GM12878 (cell line): ENCODE measurements around the gene BNIP1. TPM values are rescaled to one million over a fixed set of nuclear protein-coding genes. Genes with fewer than 3 reads are reported as not detected.

Experiments used
- ATAC-seq: fragments of 200-7000 bp; cut with Tn5 transposase; 3 replicates; pipeline ENCODE4 v1.9.1; 2020; ENCODE audit warnings: mild to moderate bottlenecking, moderate library complexity
- BruUV-seq: library from RNA; stranded (reverse); fragments of 400-500 nt; replicated peaks from 2 replicates; lab custom pipeline; 2021; lab: Mats Ljungman, UMichigan
- CTCF ChIA-PET: fragments of 300-600 bp; sonication (Branson Sonifier 250); formaldehyde crosslinking; extraction: SDS; loops from one replicate; lab custom pipeline; 2021; ENCODE audit warnings: inconsistent platforms; lab: Yijun Ruan, JAX
- POLR2A ChIA-PET: fragments of 350-600 bp; formaldehyde crosslinking; extraction: SDS; loops from one replicate; lab custom pipeline; 2021; ENCODE audit warnings: inconsistent platforms; lab: Charles Lee
- RAD21 ChIA-PET: fragments of 300-600 bp; sonication (Branson Sonifier 250); formaldehyde crosslinking; loops from one replicate; lab custom pipeline; 2023; ENCODE audit warnings: antibody characterized with exemption; ENCODE audit not compliant: unreplicated experiment; lab: Charles Lee
- SMC1A ChIA-PET: fragments of 300-600 bp; sonication (Branson Sonifier 250); formaldehyde crosslinking; loops from one replicate; lab custom pipeline; 2023; ENCODE audit not compliant: unreplicated experiment, uncharacterized antibody; lab: Charles Lee
- DNase-seq: peaks from one replicate; pipeline ENCODE4 v3.0.0-alpha.2; 2011; ENCODE audit warnings: low read depth, low spot score
- FAIRE-seq: peaks from 3 replicates; lab custom pipeline; 2011; peaks lifted over from hg19 to GRCh38; lab: Jason Lieb, UNC
- H2AFZ ChIP-seq: 2 replicates; pipeline ENCODE4 v1.6.0; 2011; ENCODE audit warnings: low read depth, low read length, control low read depth; ENCODE audit not compliant: control insufficient read depth
- H3K27ac ChIP-seq: 2 replicates; pipeline ENCODE4 v1.5.1; 2011; ENCODE audit warnings: control low read depth; ENCODE audit not compliant: control insufficient read depth, insufficient read depth
- H3K27me3 ChIP-seq, 2 experiments: replicated peaks in 1 of 2; 2 replicates each; pipeline versions ENCODE4 v1.6.0 to v1.6.1; 2011; ENCODE audit warnings: low read length in 1 of 2; ENCODE audit not compliant: control insufficient read depth in 2 of 2, insufficient read depth in 2 of 2
- H3K36me3 ChIP-seq, 2 experiments: 2 replicates each; pipeline ENCODE4 v1.5.1; 2011; ENCODE audit warnings: low read length in 1 of 2; ENCODE audit not compliant: control insufficient read depth in 2 of 2, insufficient read depth in 2 of 2
- H3K4me1 ChIP-seq: 2 replicates; pipeline ENCODE4 v1.6.1; 2011; ENCODE audit warnings: mild to moderate bottlenecking, low read length, moderate library complexity, mixed read lengths; ENCODE audit not compliant: control insufficient read depth, insufficient read depth
- H3K4me2 ChIP-seq: 2 replicates; pipeline ENCODE4 v1.6.0; 2011; ENCODE audit warnings: control low read depth; ENCODE audit not compliant: control insufficient read depth, insufficient read depth
- H3K4me3 ChIP-seq: fragments of 200-600 bp; sonication (generic); 2 replicates; pipeline ENCODE4 v1.5.1; 2016
- H3K79me2 ChIP-seq: 2 replicates; pipeline ENCODE4 v1.6.0; 2011; ENCODE audit warnings: low read length; ENCODE audit not compliant: control insufficient read depth, insufficient read depth
- H3K9ac ChIP-seq: 2 replicates; pipeline ENCODE4 v1.8.0; 2011; ENCODE audit warnings: low read length, control low read depth, mixed read lengths; ENCODE audit not compliant: control insufficient read depth, insufficient read depth
- H3K9me3 ChIP-seq: replicated peaks from 3 replicates; pipeline ENCODE4 v1.5.1; 2011; ENCODE audit warnings: mild to moderate bottlenecking, low read length; ENCODE audit not compliant: control insufficient read depth, insufficient read depth
- H4K20me1 ChIP-seq: 2 replicates; pipeline ENCODE4 v1.6.0; 2011; ENCODE audit not compliant: control insufficient read depth, insufficient read depth
- BRCA1 ChIP-seq: IDR thresholded peaks from 2 replicates; pipeline ENCODE4 v1.6.1; 2011; ENCODE audit warnings: low read depth, low read length, improper control_type of control experiment
- CEBPZ ChIP-seq: fragments of 150-350 bp; IDR thresholded peaks from 2 replicates; pipeline ENCODE4 v1.6.1; 2016; ENCODE audit warnings: low read depth, low read length
- CHD1 ChIP-seq: IDR thresholded peaks from 2 replicates; pipeline ENCODE4 v1.6.1; 2012; ENCODE audit warnings: low read depth, low read length, improper control_type of control experiment
- GABPA ChIP-seq: IDR thresholded peaks from 2 replicates; pipeline ENCODE4 v1.6.1; 2014; ENCODE audit warnings: antibody characterized with exemption, low read depth, mild to moderate bottlenecking, inconsistent platforms
- HCFC1 ChIP-seq: fragments of 150-350 bp; IDR thresholded peaks from 2 replicates; pipeline ENCODE4 v1.6.1; 2014; ENCODE audit warnings: low read length
- HDAC6 ChIP-seq: fragments of 200-600 bp; sonication (generic); IDR thresholded peaks from one replicate; pipeline ENCODE4 v1.8.0; 2017; ENCODE audit warnings: antibody characterized with exemption; ENCODE audit not compliant: unreplicated experiment
- IKZF2 ChIP-seq, 2 experiments: fragments of 450-650 bp; IDR thresholded peaks; 2 replicates each; pipeline ENCODE4 v1.6.1; 2017; ENCODE audit warnings: mild to moderate bottlenecking in 2 of 2, moderate library complexity in 2 of 2
- MEF2B ChIP-seq: fragments of 450-650 bp; IDR thresholded peaks from 2 replicates; pipeline ENCODE4 v1.6.1; 2018; ENCODE audit warnings: mild to moderate bottlenecking, moderate library complexity; ENCODE audit not compliant: partially characterized antibody, poor library complexity, severe bottlenecking
- MTA2 ChIP-seq: fragments of 450-650 bp; IDR thresholded peaks from 2 replicates; pipeline ENCODE4 v1.6.1; 2016; ENCODE audit warnings: low read depth, mild to moderate bottlenecking, moderate library complexity
- MXI1 ChIP-seq: fragments of 150-350 bp; IDR thresholded peaks from 2 replicates; pipeline ENCODE4 v1.6.1; 2011; ENCODE audit warnings: low read depth, mild to moderate bottlenecking, inconsistent platforms, low read length, improper control_type of control experiment
- NR2C1 ChIP-seq: fragments of 450-650 bp; IDR thresholded peaks from 2 replicates; pipeline ENCODE4 v1.6.1; 2017; ENCODE audit warnings: antibody characterized with exemption, mild to moderate bottlenecking, moderate library complexity
- NR2F1 ChIP-seq: fragments of 450-650 bp; conservative IDR thresholded peaks from 2 replicates; pipeline ENCODE4 v1.6.1; 2017; ENCODE audit warnings: mild to moderate bottlenecking
- RAD21 ChIP-seq: IDR thresholded peaks from 2 replicates; pipeline ENCODE4 v1.6.1; 2011; ENCODE audit warnings: mild to moderate bottlenecking, low read depth, low read length, moderate library complexity; ENCODE audit not compliant: insufficient read depth
- SIN3A ChIP-seq: IDR thresholded peaks from 2 replicates; pipeline ENCODE4 v1.6.1; 2012; ENCODE audit warnings: low read depth, low read length, improper control_type of control experiment
- SREBF1 ChIP-seq: IDR thresholded peaks from 2 replicates; pipeline ENCODE4 v1.6.1; 2012; ENCODE audit warnings: mild to moderate bottlenecking, low read length
- YY1 ChIP-seq: IDR thresholded peaks from 2 replicates; pipeline ENCODE4 v1.6.1; 2011; ENCODE audit warnings: low read depth, mild to moderate bottlenecking, low read length
- ZNF384 ChIP-seq: IDR thresholded peaks from 2 replicates; pipeline ENCODE4 v1.6.1; 2012; ENCODE audit warnings: low read depth, mild to moderate bottlenecking, low read length, improper control_type of control experiment, borderline replicate concordance
- ZZZ3 ChIP-seq: IDR thresholded peaks from 2 replicates; pipeline ENCODE4 v1.6.1; 2011; ENCODE audit warnings: low read depth; ENCODE audit not compliant: control insufficient read depth, insufficient read length
- in situ Hi-C: fragments of 300-500 bp; cut with MboI; formaldehyde crosslinking; loops from 9 replicates; pipeline ENCODE4 v1.14.3; 2018; ENCODE audit warnings: mixed read lengths
- intact Hi-C: fragments of 100-400 bp; cut with micrococcal nuclease; formaldehyde crosslinking; loops from one replicate; pipeline ENCODE4 v1.14.2; 2022; ENCODE audit not compliant: unreplicated experiment
- polyA plus RNA-seq, 11 experiments: library from polyadenylated mRNA; depleted of rRNA in 4 of 11; unstranded in 6 of 11; stranded (reverse) in 5 of 11; fragments of >200 nt; fragmentation: Nextera tagmentation in 4 of 11; fragmentation: Illumina TruSeq in 1 of 11; extraction: Ambion mirVana in 4 of 11; extraction: Trizol in 1 of 11; gene quantifications; 1 replicate in 1 of 11; 2 replicates in 10 of 11; pipeline versions ENCODE4 v1.2.1 to v1.2.3, GENCODE V29; 2011 to 2016; ENCODE audit warnings: inconsistent platforms in 2 of 11, missing spikeins in 2 of 11, low read depth in 1 of 11
- total RNA-seq, 4 experiments: library from RNA; depleted of rRNA in 3 of 4; stranded (reverse); fragments of >200 nt in 3 of 4; fragmentation: Illumina TruSeq in 1 of 4; extraction: Trizol in 1 of 4; gene quantifications; 2 replicates each; pipeline versions ENCODE4 v1.2.1 to v1.2.3, GENCODE V29; 2013 to 2021
- TF ChIP-seq, protein P1 (sequence below): fragments of 450-650 bp; IDR thresholded peaks from 2 replicates; pipeline ENCODE4 v1.6.1; 2017; ENCODE audit warnings: antibody characterized with exemption, mild to moderate bottlenecking, moderate library complexity
- TF ChIP-seq, protein P2 (sequence below): IDR thresholded peaks from 2 replicates; pipeline ENCODE4 v1.6.1; 2011; ENCODE audit warnings: low read depth, mild to moderate bottlenecking, low read length, moderate library complexity, borderline replicate concordance; ENCODE audit errors: extremely low read depth

Gene BNIP1
- total and polyA plus RNA-seq, 10 of the 15 experiments (the other 5 are each of a cell fraction or from before 2014, with no cell fraction given): 20.5 to 62.5 (median 27.4) TPM

DNA sequence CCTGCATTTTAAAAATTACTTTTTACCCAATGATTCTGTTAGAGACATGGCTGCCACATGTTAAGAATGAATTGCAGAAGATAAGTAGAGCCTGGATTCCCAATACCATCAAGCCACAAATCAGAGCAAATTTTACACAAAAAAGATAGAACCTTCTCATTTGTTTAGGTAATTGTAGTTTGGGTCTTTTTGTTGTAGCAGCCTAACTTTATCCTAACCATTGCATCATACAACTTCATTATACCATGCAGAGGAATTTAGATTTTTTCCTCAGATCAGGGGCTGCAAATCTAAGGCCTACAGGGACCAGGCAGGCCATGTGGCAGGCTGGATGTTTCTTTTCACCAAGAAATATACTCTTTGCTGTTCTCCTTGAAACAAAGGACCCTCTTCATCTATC is 56.0 kb downstream of the BNIP1 start:
- no peak for TF ChIP-seq NR2C1
- TF ChIP-seq SREBF1: no peak
- no peak for TF ChIP-seq IKZF2 (IDR thresholded peaks at IDR 0.05)
- no peak for TF ChIP-seq YY1
- TF ChIP-seq, protein P1, sequence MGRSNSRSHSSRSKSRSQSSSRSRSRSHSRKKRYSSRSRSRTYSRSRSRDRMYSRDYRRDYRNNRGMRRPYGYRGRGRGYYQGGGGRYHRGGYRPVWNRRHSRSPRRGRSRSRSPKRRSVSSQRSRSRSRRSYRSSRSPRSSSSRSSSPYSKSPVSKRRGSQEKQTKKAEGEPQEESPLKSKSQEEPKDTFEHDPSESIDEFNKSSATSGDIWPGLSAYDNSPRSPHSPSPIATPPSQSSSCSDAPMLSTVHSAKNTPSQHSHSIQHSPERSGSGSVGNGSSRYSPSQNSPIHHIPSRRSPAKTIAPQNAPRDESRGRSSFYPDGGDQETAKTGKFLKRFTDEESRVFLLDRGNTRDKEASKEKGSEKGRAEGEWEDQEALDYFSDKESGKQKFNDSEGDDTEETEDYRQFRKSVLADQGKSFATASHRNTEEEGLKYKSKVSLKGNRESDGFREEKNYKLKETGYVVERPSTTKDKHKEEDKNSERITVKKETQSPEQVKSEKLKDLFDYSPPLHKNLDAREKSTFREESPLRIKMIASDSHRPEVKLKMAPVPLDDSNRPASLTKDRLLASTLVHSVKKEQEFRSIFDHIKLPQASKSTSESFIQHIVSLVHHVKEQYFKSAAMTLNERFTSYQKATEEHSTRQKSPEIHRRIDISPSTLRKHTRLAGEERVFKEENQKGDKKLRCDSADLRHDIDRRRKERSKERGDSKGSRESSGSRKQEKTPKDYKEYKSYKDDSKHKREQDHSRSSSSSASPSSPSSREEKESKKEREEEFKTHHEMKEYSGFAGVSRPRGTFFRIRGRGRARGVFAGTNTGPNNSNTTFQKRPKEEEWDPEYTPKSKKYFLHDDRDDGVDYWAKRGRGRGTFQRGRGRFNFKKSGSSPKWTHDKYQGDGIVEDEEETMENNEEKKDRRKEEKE: no peak
- TF ChIP-seq GABPA: no peak
- TF ChIP-seq MTA2: no peak
- no peak for TF ChIP-seq SIN3A
- no peak for TF ChIP-seq NR2F1
- no peak for TF ChIP-seq MEF2B
- TF ChIP-seq CEBPZ: no peak
- no peak for TF ChIP-seq MXI1
- TF ChIP-seq BRCA1: no peak
- TF ChIP-seq ZNF384: no peak
- TF ChIP-seq HDAC6: no peak
- TF ChIP-seq HCFC1: no peak
- no peak for TF ChIP-seq RAD21
- no peak for TF ChIP-seq ZZZ3
- TF ChIP-seq CHD1: no peak
- TF ChIP-seq, protein P2, sequence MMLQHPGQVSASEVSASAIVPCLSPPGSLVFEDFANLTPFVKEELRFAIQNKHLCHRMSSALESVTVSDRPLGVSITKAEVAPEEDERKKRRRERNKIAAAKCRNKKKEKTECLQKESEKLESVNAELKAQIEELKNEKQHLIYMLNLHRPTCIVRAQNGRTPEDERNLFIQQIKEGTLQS: no peak
- no peak overlapping the region for H3K9ac ChIP-seq
- no peak overlapping the region for H2AFZ ChIP-seq
- POLR2A ChIA-PET: interaction anchor here (1.0 kb wide), 1 partner anchor 234 kb away, joined by 3 read pairs; no protein-coding TSS in a partner anchor
- RAD21 ChIA-PET: interaction anchor here (1.1 kb wide), 2 partner anchors 34 to 223 kb away, joined by 3 read pairs; no protein-coding TSS in a partner anchor
- ATAC-seq (no peak), FAIRE-seq (no peak), DNase-seq (no peak)
- H3K27me3 ChIP-seq: no peaks in the 10 kb centered on the region
- no peaks in the 10 kb centered on the region for H3K4me1 ChIP-seq
- no peak overlapping the region for H3K4me3 ChIP-seq
- intact Hi-C loops (loop anchor here (10.0 kb wide), 1 partner anchor 486 kb away; no protein-coding TSS in a partner anchor), in situ Hi-C loops (loop anchor here (5.0 kb wide), 1 partner anchor 218 kb away; the partner anchor contains the start of gene ATP6V0E1)
- no peaks in the 10 kb centered on the region; the same call in 2 of the 3 replicates for H3K9me3 ChIP-seq
- SMC1A ChIA-PET: interaction anchor here (0.6 kb wide), 1 partner anchor 901 kb away, joined by 3 read pairs; no protein-coding TSS in a partner anchor
- H3K4me2 ChIP-seq: no peak overlapping the region
- no peaks in the 10 kb centered on the region for H3K79me2 ChIP-seq
- no TSS peak for BruUV-seq
- no peaks in the 10 kb centered on the region for H4K20me1 ChIP-seq
- H3K36me3 ChIP-seq: no peaks in the 10 kb centered on the region
- H3K27ac ChIP-seq: no peak overlapping the region
- CTCF ChIA-PET: interaction anchor here (1.1 to 1.5 kb wide), 2 partner anchors 217 to 227 kb away, joined by 4 to 5 read pairs; partner anchors contain the start of gene ATP6V0E1
